CD14-positive monocyte (primary cell): ENCODE data around the gene RAB40B. TPM values are rescaled to one million over a fixed set of nuclear protein-coding genes. Genes with fewer than 3 reads are reported as not detected.
"Not testable (repeated sequence)": the region's sequence is repeated elsewhere in the genome, so short reads cannot be mapped to it uniquely, and the experiment has no call there.

Experiments used
- DNase-seq, 3 donors: peaks; one replicate each; pipeline ENCODE4 v3.0.0-alpha.2; 2011 to 2022
- H2AFZ ChIP-seq: 2 replicates; pipeline ENCODE4 v1.6.0; 2012; ENCODE audit warnings: mild to moderate bottlenecking, low read depth, low read length, inconsistent platforms; ENCODE audit not compliant: insufficient read depth, poor library complexity, severe bottlenecking
- H3K27ac ChIP-seq, 2 donors: 1 replicate in 1 of 2; 2 replicates in 1 of 2; pipeline ENCODE4 v1.5.1; 2012 to 2013; ENCODE audit warnings: low read length in 2 of 2, control low read depth in 1 of 2, inconsistent platforms in 1 of 2, low read depth in 1 of 2, mild to moderate bottlenecking in 1 of 2
- H3K27me3 ChIP-seq, 2 donors: one replicate each; pipeline versions ENCODE4 v1.6.0 to v1.6.1; 2011 to 2013; ENCODE audit warnings: low read length in 2 of 2; ENCODE audit not compliant: control insufficient read depth in 2 of 2, insufficient read depth in 2 of 2
- H3K36me3 ChIP-seq, 2 donors: replicated peaks in 1 of 2; 1 replicate in 1 of 2; 2 replicates in 1 of 2; pipeline versions ENCODE4 v1.5.1 to v1.6.1; 2012 to 2013; ENCODE audit warnings: low read length in 2 of 2, control low read depth in 1 of 2, inconsistent platforms in 1 of 2, mild to moderate bottlenecking in 1 of 2; ENCODE audit not compliant: insufficient read depth in 2 of 2, control insufficient read depth in 1 of 2
- H3K4me1 ChIP-seq, 2 donors: 1 replicate in 1 of 2; 2 replicates in 1 of 2; pipeline versions ENCODE4 v1.5.1 to v1.6.1; 2012 to 2013; ENCODE audit warnings: low read length in 2 of 2, control low read depth in 1 of 2, inconsistent platforms in 1 of 2, mild to moderate bottlenecking in 1 of 2, moderate library complexity in 1 of 2; ENCODE audit not compliant: insufficient read depth in 2 of 2, control insufficient read depth in 1 of 2
- H3K4me2 ChIP-seq: replicated peaks from 2 replicates; pipeline ENCODE3; 2012; ENCODE audit warnings: low read length, moderate library complexity, mild to moderate bottlenecking; ENCODE audit not compliant: poor library complexity, severe bottlenecking; ENCODE audit errors: extremely low read depth
- H3K4me3 ChIP-seq, 3 experiments: fragments of 200-600 bp in 1 of 3; sonication (generic) in 1 of 3; replicated peaks in 1 of 3; 1 replicate in 2 of 3; 2 replicates in 1 of 3; pipeline ENCODE4 v1.5.1; 2011 to 2013; ENCODE audit warnings: low read length in 3 of 3, mild to moderate bottlenecking in 3 of 3, control low read depth in 2 of 3, low read depth in 2 of 3, inconsistent platforms in 1 of 3, moderate library complexity in 1 of 3
- H3K79me2 ChIP-seq: 2 replicates; pipeline ENCODE4 v1.6.0; 2012; ENCODE audit warnings: mild to moderate bottlenecking, control low read depth, inconsistent platforms, low read length, moderate library complexity; ENCODE audit not compliant: insufficient read depth
- H3K9ac ChIP-seq: 2 replicates; pipeline ENCODE4 v1.6.0; 2017; ENCODE audit warnings: low read length, mild to moderate bottlenecking; ENCODE audit not compliant: insufficient read depth, poor library complexity, severe bottlenecking
- H3K9me3 ChIP-seq, 2 donors: replicated peaks in 1 of 2; 1 replicate in 1 of 2; 2 replicates in 1 of 2; pipeline versions ENCODE4 v1.5.1 to v1.6.1; 2012 to 2013; ENCODE audit warnings: low read length in 2 of 2, control low read depth in 1 of 2; ENCODE audit not compliant: control insufficient read depth in 1 of 2, insufficient read depth in 1 of 2
- H4K20me1 ChIP-seq: 2 replicates; pipeline ENCODE4 v1.6.0; 2012; ENCODE audit warnings: mild to moderate bottlenecking, low read length, control low read depth, moderate library complexity; ENCODE audit not compliant: insufficient read depth
- H3K27ac Mint-ChIP-seq, 7 donors: one replicate each; pipeline ENCODE4 v1.8.0; 2020; ENCODE audit warnings: mild to moderate bottlenecking in 7 of 7, mixed read lengths in 7 of 7, moderate library complexity in 6 of 7, inconsistent platforms in 2 of 7
- H3K27me3 Mint-ChIP-seq, 3 donors: one replicate each; pipeline ENCODE4 v1.8.0; 2021 to 2022; ENCODE audit warnings: low read depth in 3 of 3, mild to moderate bottlenecking in 3 of 3, mixed read lengths in 3 of 3, moderate library complexity in 3 of 3, inconsistent platforms in 1 of 3
- H3K36me3 Mint-ChIP-seq, 2 donors: one replicate each; pipeline ENCODE4 v1.8.0; 2020; ENCODE audit warnings: mixed read lengths in 2 of 2, inconsistent platforms in 1 of 2, mild to moderate bottlenecking in 1 of 2
- H3K4me1 Mint-ChIP-seq: one replicate; pipeline ENCODE4 v1.8.0; 2020; ENCODE audit warnings: mild to moderate bottlenecking, mixed read lengths
- H3K4me3 Mint-ChIP-seq, 2 donors: one replicate each; pipeline ENCODE4 v1.8.0; 2020; ENCODE audit warnings: mild to moderate bottlenecking in 2 of 2, mixed read lengths in 2 of 2, moderate library complexity in 1 of 2
- H3K9me3 Mint-ChIP-seq, 7 donors: one replicate each; pipeline ENCODE4 v1.8.0; 2020 to 2022; ENCODE audit warnings: mixed read lengths in 7 of 7, mild to moderate bottlenecking in 6 of 7, moderate library complexity in 6 of 7, inconsistent platforms in 2 of 7
- CTCF ChIP-seq: fragments of 200-600 bp; IDR thresholded peaks from one replicate; pipeline ENCODE4 v1.8.0; 2022; ENCODE audit warnings: antibody characterized with exemption, mild to moderate bottlenecking
- WGBS: methylation state at CpG from one replicate; pipeline ENCODE4 v1.1.5; 2013; ENCODE audit warnings: missing lambda C conversion rate; ENCODE audit not compliant: insufficient coverage; 5-methylcytosine and 5-hydroxymethylcytosine counted together
- intact Hi-C, 2 donors: fragments of 100-400 bp; cut with micrococcal nuclease; formaldehyde crosslinking; loops; one replicate each; pipeline versions ENCODE4 v1.15.0 to v1.15.1; 2023
- polyA plus RNA-seq, 3 donors: library from polyadenylated mRNA; depleted of rRNA in 1 of 3; unstranded in 2 of 3; stranded (reverse) in 1 of 3; fragments of 300-500 nt in 2 of 3; fragments of >200 nt in 1 of 3; fragmentation: Illumina TruSeq in 2 of 3; gene quantifications; 1 replicate in 2 of 3; 2 replicates in 1 of 3; pipeline ENCODE4 v1.2.3, GENCODE V29; 2012 to 2021

RAB40B gene
- polyA plus RNA-seq, 3 donors, result 0.75 to 2.2 (median 0.95) TPM

GRCh38 chr17:82655523-82655922, 43.0 kb downstream of the RAB40B start:
- Histone ChIP-seq H3K9ac (peak overlapping the region; percentile 19), H3K4me2 (peak overlapping the region; percentile 65), H3K9me3 (no peaks in the 10 kb centered on the region), H2AFZ (peak overlapping the region; percentile 69), H3K79me2 (no peaks in the 10 kb centered on the region), H3K4me1 (peaks cover 18 to 22% of the 10 kb centered on the region in 2 donors), H3K27me3 (no peaks in the 10 kb centered on the region), H3K4me3 (peak overlapping the region in 1 of 3 experiments; percentile 44), H3K27ac (peak overlapping the region; percentile 63 to 64), H4K20me1 (no peaks in the 10 kb centered on the region), H3K36me3 (no peaks in the 10 kb centered on the region)
- DNase-seq, result no peak
- no peak for TF ChIP-seq CTCF
- H3K27me3 Mint-ChIP-seq, result peaks cover 0 to 3% (median 1%) of the 10 kb centered on the region in 3 donors
- H3K4me3 Mint-ChIP-seq, result peak overlapping the region; percentile 56 to 85
- H3K9me3 Mint-ChIP-seq, result peaks cover 0 to 2% (median 0%) of the 10 kb centered on the region in 7 donors
- H3K27ac Mint-ChIP-seq, result peak overlapping the region in 6 of 7 donors; percentile 61 to 89 (median 80)
- peaks cover 17% of the 10 kb centered on the region for H3K4me1 Mint-ChIP-seq
- no peaks in the 10 kb centered on the region for H3K36me3 Mint-ChIP-seq
- WGBS, result 59% methylated on average over 7 of the region's 13 CpGs
- intact Hi-C loops, result no loop called here

DNA sequence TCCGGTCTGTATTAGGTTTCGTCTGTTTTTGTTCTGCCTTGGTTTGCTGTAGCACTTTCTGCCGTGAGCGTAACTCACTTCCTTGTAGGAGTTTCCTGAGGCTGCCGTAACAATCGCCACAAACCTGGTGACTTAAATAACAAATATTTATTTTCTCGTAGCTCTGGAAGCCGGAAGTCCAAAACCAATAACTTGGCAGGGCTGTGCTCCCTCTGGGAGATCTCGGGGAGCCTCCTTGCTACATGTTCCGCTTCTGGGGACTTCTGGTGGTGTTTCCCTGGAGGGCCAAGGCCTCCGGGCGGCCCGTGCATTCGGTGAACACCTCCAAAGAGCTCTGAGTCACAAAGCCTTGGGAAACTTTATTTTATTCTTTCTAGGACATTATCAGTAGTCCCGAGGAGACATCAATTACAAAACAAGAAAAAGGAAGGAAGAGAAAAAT, 43.4 kb downstream of the RAB40B start:
- Histone ChIP-seq H3K4me1 (peaks cover 18 to 22% of the 10 kb centered on the region in 2 donors), H3K79me2 (no peaks in the 10 kb centered on the region), H3K9me3 (no peaks in the 10 kb centered on the region), H3K4me2 (peak overlapping the region; percentile 65), H4K20me1 (no peaks in the 10 kb centered on the region), H3K27ac (peak overlapping the region; percentile 63 to 64), H2AFZ (peak overlapping the region; percentile 69), H3K9ac (peak overlapping the region; percentile 19), H3K27me3 (no peaks in the 10 kb centered on the region), H3K36me3 (no peaks in the 10 kb centered on the region), H3K4me3 (peak overlapping the region in 2 of 3 experiments; percentile 17 to 44)
- Mint-ChIP-seq H3K4me3 (peak overlapping the region; percentile 56 to 85), H3K36me3 (no peaks in the 10 kb centered on the region), H3K4me1 (peaks cover 17% of the 10 kb centered on the region), H3K9me3 (peaks cover 0 to 2% (median 0%) of the 10 kb centered on the region in 7 donors), H3K27me3 (peaks cover 0 to 2% (median 1%) of the 10 kb centered on the region in 3 donors), H3K27ac (peak overlapping the region; percentile 61 to 89 (median 83))
- intact Hi-C loops, result no loop called here
- WGBS, result 13% methylated on average over 3 of the region's 15 CpGs
- peak; percentile 19 to 89 (median 61) for DNase-seq
- TF ChIP-seq CTCF, result no peak

GRCh38 chr17:82654611-82655010, 43.9 kb downstream of the RAB40B start:
- H3K27ac Mint-ChIP-seq, result peak overlapping the region in 5 of 7 donors; percentile 50 to 89 (median 74)
- H3K36me3 ChIP-seq, intact Hi-C loops, H3K36me3 Mint-ChIP-seq, H3K27me3 ChIP-seq, H3K9me3 ChIP-seq, H3K27me3 Mint-ChIP-seq, H3K9me3 Mint-ChIP-seq, DNase-seq, H3K79me2 ChIP-seq, H4K20me1 ChIP-seq: not testable (repeated sequence)
- Histone ChIP-seq H3K27ac (peak overlapping the region in 1 of 2 donors; percentile 63), H3K4me3 (peak overlapping the region in 2 of 3 experiments; percentile 17 to 44), H3K4me1 (peaks cover 18 to 22% of the 10 kb centered on the region in 2 donors), H3K9ac (peak overlapping the region; percentile 19), H3K4me2 (peak overlapping the region; percentile 65), H2AFZ (peak overlapping the region; percentile 69)
- peak overlapping the region in 1 of 2 donors; percentile 85 for H3K4me3 Mint-ChIP-seq
- peaks cover 17% of the 10 kb centered on the region for H3K4me1 Mint-ChIP-seq
- 80% methylated on average over 6 of the region's 6 CpGs for WGBS
